SK-N-SH (cell line): ENCODE results near the gene EIPR1. TPM values are rescaled to one million over a fixed set of nuclear protein-coding genes. Genes with fewer than 3 reads are reported as not detected.

Source experiments
- CTCF ChIA-PET: fragments of 300-600, 350-600 bp; formaldehyde crosslinking; extraction: SDS; loops from one replicate; lab custom pipeline; 2021; lab: Yijun Ruan, JAX
- POLR2A ChIA-PET: fragments of 350-600 bp; sonication (Branson Sonifier 250); formaldehyde crosslinking; extraction: SDS; loops from one replicate; lab custom pipeline; 2020; ENCODE audit warnings: antibody characterized with exemption, inconsistent platforms; lab: Yijun Ruan, JAX
- DNase-seq: peaks from one replicate; pipeline ENCODE4 v3.0.0; 2012
- H2AFZ ChIP-seq: fragments of 200-600 bp; sonication (generic); 2 replicates; pipeline ENCODE4 v1.8.1; 2016; ENCODE audit warnings: antibody characterized with exemption, mild to moderate bottlenecking, low read depth
- H3F3A ChIP-seq: fragments of 200-600 bp; sonication (generic); replicated peaks from 2 replicates; pipeline ENCODE3; 2016; ENCODE audit warnings: antibody characterized with exemption, mild to moderate bottlenecking; ENCODE audit not compliant: insufficient read depth
- H3K27ac ChIP-seq, 2 experiments: fragments of 200-500 bp in 1 of 2; fragments of 200-600 bp in 1 of 2; sonication (Bioruptor generic) in 1 of 2; sonication (generic), shearing (Covaris generic) in 1 of 2; 2 replicates each; pipeline versions ENCODE4 v1.5.1 to v1.6.1; 2014 to 2016; ENCODE audit warnings: low read depth in 2 of 2, inconsistent platforms in 1 of 2, low read length in 1 of 2, mild to moderate bottlenecking in 1 of 2, mixed read lengths in 1 of 2
- H3K27me3 ChIP-seq: fragments of 200-600 bp; sonication (generic), shearing (Covaris generic); 2 replicates; pipeline ENCODE4 v1.6.1; 2016; ENCODE audit warnings: mixed run types; ENCODE audit not compliant: insufficient read depth
- H3K36me3 ChIP-seq, 2 experiments: fragments of 200-500 bp in 1 of 2; fragments of 200-600 bp in 1 of 2; sonication (Bioruptor generic) in 1 of 2; sonication (generic) in 1 of 2; replicated peaks in 1 of 2; 2 replicates each; pipeline versions ENCODE3 to v1.5.1; 2014 to 2016; ENCODE audit warnings: low read length in 1 of 2, mild to moderate bottlenecking in 1 of 2; ENCODE audit not compliant: insufficient read depth in 2 of 2, control insufficient read depth in 1 of 2
- H3K4me1 ChIP-seq, 2 experiments: fragments of 200-500 bp in 1 of 2; fragments of 200-600 bp in 1 of 2; sonication (Bioruptor generic) in 1 of 2; sonication (generic), shearing (Covaris generic) in 1 of 2; 2 replicates each; pipeline versions ENCODE4 v1.5.1 to v1.6.1; 2014 to 2016; ENCODE audit warnings: low read depth in 1 of 2, low read length in 1 of 2, mixed run types in 1 of 2; ENCODE audit not compliant: insufficient read depth in 2 of 2, control insufficient read depth in 1 of 2
- H3K4me2 ChIP-seq: fragments of 200-600 bp; sonication (generic), shearing (Covaris generic); 2 replicates; pipeline ENCODE4 v1.6.1; 2017; ENCODE audit warnings: mixed run types
- H3K4me3 ChIP-seq, 2 experiments: fragments of 200-500 bp in 1 of 2; fragments of 200-600 bp in 1 of 2; sonication (Bioruptor generic) in 1 of 2; sonication (generic), shearing (Covaris generic) in 1 of 2; 2 replicates each; pipeline versions ENCODE4 v1.5.1 to v1.8.1; 2014 to 2016; ENCODE audit warnings: low read depth in 2 of 2, inconsistent platforms in 1 of 2, low read length in 1 of 2, mild to moderate bottlenecking in 1 of 2, mixed read lengths in 1 of 2, moderate library complexity in 1 of 2
- H3K79me2 ChIP-seq: fragments of 200-600 bp; sonication (generic); 2 replicates; pipeline ENCODE4 v1.8.1; 2017; ENCODE audit warnings: mild to moderate bottlenecking; ENCODE audit not compliant: insufficient read depth
- H3K9ac ChIP-seq: fragments of 200-600 bp; sonication (generic); 2 replicates; pipeline ENCODE4 v1.6.1; 2017; ENCODE audit warnings: mixed run types
- H3K9me2 ChIP-seq: fragments of 200-600 bp; sonication (generic); 2 replicates; pipeline ENCODE4 v1.6.1; 2017; ENCODE audit warnings: mixed run types
- H3K9me3 ChIP-seq: fragments of 200-600 bp; sonication (generic); 2 replicates; pipeline ENCODE4 v1.6.1; 2017; ENCODE audit warnings: mixed run types, mild to moderate bottlenecking, moderate library complexity
- H4K20me1 ChIP-seq: fragments of 200-600 bp; sonication (generic); 2 replicates; pipeline ENCODE4 v1.6.1; 2017; ENCODE audit warnings: mild to moderate bottlenecking, mixed run types; ENCODE audit not compliant: insufficient read depth
- CHD2 ChIP-seq: fragments of 150-350 bp; IDR thresholded peaks from 2 replicates; pipeline ENCODE4 v1.6.1; 2018; ENCODE audit warnings: low read length; ENCODE audit not compliant: partially characterized antibody
- EP300 ChIP-seq, 2 experiments: IDR thresholded peaks; 2 replicates each; pipeline versions ENCODE4 v1.4.0 to v1.6.1; 2012; ENCODE audit warnings: borderline replicate concordance in 1 of 2, low read depth in 1 of 2, low read length in 1 of 2
- EZH2phosphoT487 ChIP-seq: fragments of 200-600 bp; sonication (generic); IDR thresholded peaks from 2 replicates; pipeline ENCODE4 v1.6.1; 2017; ENCODE audit warnings: low read depth, mixed run types, mild to moderate bottlenecking, antibody characterized with exemption, moderate library complexity, borderline replicate concordance
- FOSL2 ChIP-seq: IDR thresholded peaks from 2 replicates; pipeline ENCODE4 v1.4.0; 2012; ENCODE audit warnings: low read depth, mild to moderate bottlenecking, moderate library complexity, borderline replicate concordance
- GABPA ChIP-seq: IDR thresholded peaks from 2 replicates; pipeline ENCODE4 v1.4.0; 2012; ENCODE audit warnings: low read depth, mild to moderate bottlenecking
- GATA2 ChIP-seq: sonication (generic); formaldehyde crosslinking; IDR thresholded peaks from 2 replicates; pipeline ENCODE4 v1.5.0; 2020; ENCODE audit warnings: mild to moderate bottlenecking, missing genetic modification reagents
- MEF2A ChIP-seq: IDR thresholded peaks from 2 replicates; pipeline ENCODE4 v1.4.0; 2012; ENCODE audit warnings: low read depth, borderline replicate concordance
- MXI1 ChIP-seq: IDR thresholded peaks from 2 replicates; pipeline ENCODE4 v1.6.1; 2012; ENCODE audit warnings: mild to moderate bottlenecking, low read depth, low read length, improper control_type of control experiment
- NRF1 ChIP-seq: IDR thresholded peaks from 2 replicates; pipeline ENCODE4 v1.6.1; 2012; ENCODE audit warnings: low read depth, mild to moderate bottlenecking, low read length
- RAD21 ChIP-seq: IDR thresholded peaks from 2 replicates; pipeline ENCODE4 v1.6.1; 2012; ENCODE audit warnings: mild to moderate bottlenecking, low read length
- RXRA ChIP-seq: IDR thresholded peaks from 2 replicates; pipeline ENCODE4 v1.4.0; 2012; ENCODE audit warnings: low read depth, mild to moderate bottlenecking, borderline replicate concordance
- TAF1 ChIP-seq: IDR thresholded peaks from 2 replicates; pipeline ENCODE4 v1.6.1; 2012; ENCODE audit warnings: low read depth, mild to moderate bottlenecking, low read length, moderate library complexity, borderline replicate concordance
- TCF12 ChIP-seq: IDR thresholded peaks from 2 replicates; pipeline ENCODE4 v1.4.0; 2012
- WGBS: methylation state at CpG from one replicate; pipeline ENCODE4 v1.1.6; 2017; ENCODE audit warnings: low lambda C conversion rate; 5-methylcytosine and 5-hydroxymethylcytosine counted together
- polyA plus RNA-seq, 3 experiments: library from polyadenylated mRNA; depleted of rRNA; stranded (reverse); fragments of >200 nt; gene quantifications; 2 replicates each; pipeline ENCODE4 v1.2.3, GENCODE V29; 2012
- TF ChIP-seq, protein P1 (sequence below): IDR thresholded peaks from 2 replicates; pipeline ENCODE4 v1.4.0; 2012; ENCODE audit warnings: low read depth
- TF ChIP-seq, protein P2 (sequence below): fragments of 200-600 bp; sonication (generic); IDR thresholded peaks from 2 replicates; pipeline ENCODE4 v1.6.1; 2017; ENCODE audit warnings: antibody characterized with exemption, mild to moderate bottlenecking, moderate library complexity
- TF ChIP-seq, protein P3 (sequence below): IDR thresholded peaks from 2 replicates; pipeline ENCODE4 v1.4.0; 2012; ENCODE audit warnings: low read depth, borderline replicate concordance
- TF ChIP-seq, protein P4 (sequence below): IDR thresholded peaks from 2 replicates; pipeline ENCODE4 v1.6.1; 2012; ENCODE audit warnings: mild to moderate bottlenecking, low read depth, low read length, moderate library complexity
- TF ChIP-seq, protein P5 (sequence below): fragments of 150-350 bp; IDR thresholded peaks from 2 replicates; pipeline ENCODE4 v1.6.1; 2016; ENCODE audit warnings: mild to moderate bottlenecking, low read depth, low read length

Gene EIPR1
- polyA plus RNA-seq, 1 of the 3 experiments (the other 2 are of a cell fraction), result 85.9 TPM

DNA sequence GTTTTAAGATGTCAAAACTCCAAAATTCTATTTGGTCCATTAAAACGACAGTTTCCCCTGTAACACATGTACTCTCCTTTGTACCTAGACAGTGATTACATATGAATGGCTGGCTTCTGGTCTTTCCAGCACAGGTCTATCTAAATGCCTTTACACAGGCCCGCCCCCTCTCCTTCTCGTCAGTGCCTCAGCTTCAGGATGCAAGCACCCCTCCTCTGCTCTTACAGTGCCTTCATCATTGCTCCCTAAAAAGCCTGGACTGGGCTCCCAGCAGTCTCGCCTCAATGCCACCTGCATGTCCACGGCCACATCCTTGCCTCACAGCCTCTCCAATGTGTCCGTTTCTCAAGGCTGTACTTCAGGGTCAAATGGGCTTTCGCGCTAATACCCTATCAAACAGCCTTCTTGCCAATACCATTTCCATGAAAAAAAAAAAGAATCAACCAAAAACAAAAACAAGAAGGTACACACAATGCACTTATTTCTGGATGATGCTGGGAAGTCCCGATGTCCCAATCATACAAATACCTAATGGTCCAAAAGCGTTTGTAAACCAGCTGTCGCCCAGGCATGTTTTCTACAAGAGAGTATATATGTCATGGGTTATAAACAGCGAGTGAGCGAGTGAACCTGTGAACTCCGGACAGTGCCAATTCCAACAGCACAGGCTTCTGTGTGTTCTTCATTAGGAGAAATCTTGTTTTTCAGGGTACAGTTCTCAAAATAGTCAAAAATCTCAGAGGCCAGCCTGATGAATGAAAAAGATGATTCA lies 77.2 kb downstream of the EIPR1 start:
- no peaks in the 10 kb centered on the region; the same call in 1 of the 2 replicates for H4K20me1 ChIP-seq
- H3K27ac ChIP-seq, result peak overlapping the region in 1 of 2 experiments; percentile 6; a peak in 1 of 4 replicates
- no peak overlapping the region for H3K4me2 ChIP-seq
- no peak overlapping the region for H2AFZ ChIP-seq
- no peak overlapping the region for H3K9ac ChIP-seq
- no peak overlapping the region for H3K4me3 ChIP-seq
- ChIA-PET POLR2A (interaction anchor here (0.6 kb wide), 1 partner anchor 163 kb away, joined by 3 read pairs; no protein-coding TSS in a partner anchor), CTCF (interaction anchor here (0.8 to 3.7 kb wide), 3 partner anchors 11 to 121 kb away, joined by 4 to 24 read pairs (median 4); no protein-coding TSS in a partner anchor)
- H3K9me3 ChIP-seq, result no peaks in the 10 kb centered on the region
- H3K4me1 ChIP-seq, result peaks cover 4 to 59% of the 10 kb centered on the region in 2 experiments; a peak in 3 of 4 replicates
- no peak for TF ChIP-seq EZH2phosphoT487
- TF ChIP-seq, protein P1, sequence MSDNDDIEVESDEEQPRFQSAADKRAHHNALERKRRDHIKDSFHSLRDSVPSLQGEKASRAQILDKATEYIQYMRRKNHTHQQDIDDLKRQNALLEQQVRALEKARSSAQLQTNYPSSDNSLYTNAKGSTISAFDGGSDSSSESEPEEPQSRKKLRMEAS, result no peak
- no peak for TF ChIP-seq CHD2
- TF ChIP-seq MXI1, result no peak
- TF ChIP-seq, protein P2, sequence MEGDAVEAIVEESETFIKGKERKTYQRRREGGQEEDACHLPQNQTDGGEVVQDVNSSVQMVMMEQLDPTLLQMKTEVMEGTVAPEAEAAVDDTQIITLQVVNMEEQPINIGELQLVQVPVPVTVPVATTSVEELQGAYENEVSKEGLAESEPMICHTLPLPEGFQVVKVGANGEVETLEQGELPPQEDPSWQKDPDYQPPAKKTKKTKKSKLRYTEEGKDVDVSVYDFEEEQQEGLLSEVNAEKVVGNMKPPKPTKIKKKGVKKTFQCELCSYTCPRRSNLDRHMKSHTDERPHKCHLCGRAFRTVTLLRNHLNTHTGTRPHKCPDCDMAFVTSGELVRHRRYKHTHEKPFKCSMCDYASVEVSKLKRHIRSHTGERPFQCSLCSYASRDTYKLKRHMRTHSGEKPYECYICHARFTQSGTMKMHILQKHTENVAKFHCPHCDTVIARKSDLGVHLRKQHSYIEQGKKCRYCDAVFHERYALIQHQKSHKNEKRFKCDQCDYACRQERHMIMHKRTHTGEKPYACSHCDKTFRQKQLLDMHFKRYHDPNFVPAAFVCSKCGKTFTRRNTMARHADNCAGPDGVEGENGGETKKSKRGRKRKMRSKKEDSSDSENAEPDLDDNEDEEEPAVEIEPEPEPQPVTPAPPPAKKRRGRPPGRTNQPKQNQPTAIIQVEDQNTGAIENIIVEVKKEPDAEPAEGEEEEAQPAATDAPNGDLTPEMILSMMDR, result no peak
- DNase-seq, result no peak
- no peaks in the 10 kb centered on the region; the same call in 1 of the 2 replicates for H3K79me2 ChIP-seq
- H3K9me2 ChIP-seq, result no peaks in the 10 kb centered on the region
- H3F3A ChIP-seq, result peaks cover 4% of the 10 kb centered on the region
- whole genome bisulfite sequencing, result 97% methylated on average over 14 of the region's 14 CpGs
- no peaks in the 10 kb centered on the region for H3K27me3 ChIP-seq
- peaks cover 6 to 13% of the 10 kb centered on the region in 2 experiments for H3K36me3 ChIP-seq

DNA sequence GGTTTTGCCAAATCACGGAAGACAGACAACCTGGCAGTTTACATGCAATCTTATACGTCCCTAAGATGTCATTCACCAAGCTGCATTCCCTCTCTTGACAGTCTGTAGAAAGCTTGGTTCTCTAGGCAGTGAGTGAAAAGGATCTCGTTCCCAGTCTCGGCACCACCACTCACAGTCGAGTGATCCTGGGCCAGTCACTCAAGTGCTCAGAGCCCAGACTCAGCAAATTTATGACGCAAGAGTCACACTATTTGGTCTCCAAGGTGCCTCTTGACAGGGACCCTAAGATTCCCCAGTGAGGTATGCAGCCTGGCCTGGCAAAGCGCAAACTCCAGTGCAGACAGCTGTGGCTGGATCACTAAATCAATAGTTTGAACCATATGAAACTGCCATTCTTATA lies 77.9 kb downstream of the EIPR1 start:
- Histone ChIP-seq H3K4me2 (no peak overlapping the region), H3K27me3 (no peaks in the 10 kb centered on the region), H3K27ac (no peak overlapping the region), H3K4me1 (peaks cover 4 to 65% of the 10 kb centered on the region in 2 experiments; a peak in 3 of 4 replicates), H3K79me2 (no peaks in the 10 kb centered on the region; the same call in 1 of the 2 replicates), H3K36me3 (peaks cover 6 to 13% of the 10 kb centered on the region in 2 experiments), H3K9ac (no peak overlapping the region), H2AFZ (no peak overlapping the region), H3K4me3 (no peak overlapping the region), H3K9me2 (no peaks in the 10 kb centered on the region), H4K20me1 (no peaks in the 10 kb centered on the region; the same call in 1 of the 2 replicates), H3F3A (peaks cover 4% of the 10 kb centered on the region), H3K9me3 (no peaks in the 10 kb centered on the region)
- CTCF ChIA-PET, result interaction anchor here (0.8 kb wide), 2 partner anchors 10 to 120 kb away, joined by 4 read pairs; no protein-coding TSS in a partner anchor
- no peak for DNase-seq
- POLR2A ChIA-PET, result interaction anchor here (0.6 kb wide), 1 partner anchor 164 kb away, joined by 3 read pairs; no protein-coding TSS in a partner anchor
- WGBS, result 97% methylated on average over 7 of the region's 7 CpGs
- TF ChIP-seq RXRA (no peak), FOSL2 (no peak), TAF1 (no peak), TCF12 (no peak), GABPA (no peak), RAD21 (no peak), MEF2A (no peak), EP300 (IDR thresholded peaks at IDR 0.05; ENCODE audit: borderline replicate concordance in 1 of 2, low read depth in 1 of 2, low read length in 1 of 2) (no peak), GATA2 (CRISPR knock-in tag) (no peak), NRF1 (no peak)
- TF ChIP-seq, protein P3, sequence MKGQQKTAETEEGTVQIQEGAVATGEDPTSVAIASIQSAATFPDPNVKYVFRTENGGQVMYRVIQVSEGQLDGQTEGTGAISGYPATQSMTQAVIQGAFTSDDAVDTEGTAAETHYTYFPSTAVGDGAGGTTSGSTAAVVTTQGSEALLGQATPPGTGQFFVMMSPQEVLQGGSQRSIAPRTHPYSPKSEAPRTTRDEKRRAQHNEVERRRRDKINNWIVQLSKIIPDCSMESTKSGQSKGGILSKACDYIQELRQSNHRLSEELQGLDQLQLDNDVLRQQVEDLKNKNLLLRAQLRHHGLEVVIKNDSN, result no peak
- TF ChIP-seq, protein P4, sequence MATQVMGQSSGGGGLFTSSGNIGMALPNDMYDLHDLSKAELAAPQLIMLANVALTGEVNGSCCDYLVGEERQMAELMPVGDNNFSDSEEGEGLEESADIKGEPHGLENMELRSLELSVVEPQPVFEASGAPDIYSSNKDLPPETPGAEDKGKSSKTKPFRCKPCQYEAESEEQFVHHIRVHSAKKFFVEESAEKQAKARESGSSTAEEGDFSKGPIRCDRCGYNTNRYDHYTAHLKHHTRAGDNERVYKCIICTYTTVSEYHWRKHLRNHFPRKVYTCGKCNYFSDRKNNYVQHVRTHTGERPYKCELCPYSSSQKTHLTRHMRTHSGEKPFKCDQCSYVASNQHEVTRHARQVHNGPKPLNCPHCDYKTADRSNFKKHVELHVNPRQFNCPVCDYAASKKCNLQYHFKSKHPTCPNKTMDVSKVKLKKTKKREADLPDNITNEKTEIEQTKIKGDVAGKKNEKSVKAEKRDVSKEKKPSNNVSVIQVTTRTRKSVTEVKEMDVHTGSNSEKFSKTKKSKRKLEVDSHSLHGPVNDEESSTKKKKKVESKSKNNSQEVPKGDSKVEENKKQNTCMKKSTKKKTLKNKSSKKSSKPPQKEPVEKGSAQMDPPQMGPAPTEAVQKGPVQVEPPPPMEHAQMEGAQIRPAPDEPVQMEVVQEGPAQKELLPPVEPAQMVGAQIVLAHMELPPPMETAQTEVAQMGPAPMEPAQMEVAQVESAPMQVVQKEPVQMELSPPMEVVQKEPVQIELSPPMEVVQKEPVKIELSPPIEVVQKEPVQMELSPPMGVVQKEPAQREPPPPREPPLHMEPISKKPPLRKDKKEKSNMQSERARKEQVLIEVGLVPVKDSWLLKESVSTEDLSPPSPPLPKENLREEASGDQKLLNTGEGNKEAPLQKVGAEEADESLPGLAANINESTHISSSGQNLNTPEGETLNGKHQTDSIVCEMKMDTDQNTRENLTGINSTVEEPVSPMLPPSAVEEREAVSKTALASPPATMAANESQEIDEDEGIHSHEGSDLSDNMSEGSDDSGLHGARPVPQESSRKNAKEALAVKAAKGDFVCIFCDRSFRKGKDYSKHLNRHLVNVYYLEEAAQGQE, result no peak
- TF ChIP-seq, protein P5, sequence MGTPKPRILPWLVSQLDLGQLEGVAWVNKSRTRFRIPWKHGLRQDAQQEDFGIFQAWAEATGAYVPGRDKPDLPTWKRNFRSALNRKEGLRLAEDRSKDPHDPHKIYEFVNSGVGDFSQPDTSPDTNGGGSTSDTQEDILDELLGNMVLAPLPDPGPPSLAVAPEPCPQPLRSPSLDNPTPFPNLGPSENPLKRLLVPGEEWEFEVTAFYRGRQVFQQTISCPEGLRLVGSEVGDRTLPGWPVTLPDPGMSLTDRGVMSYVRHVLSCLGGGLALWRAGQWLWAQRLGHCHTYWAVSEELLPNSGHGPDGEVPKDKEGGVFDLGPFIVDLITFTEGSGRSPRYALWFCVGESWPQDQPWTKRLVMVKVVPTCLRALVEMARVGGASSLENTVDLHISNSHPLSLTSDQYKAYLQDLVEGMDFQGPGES, result no peak
